HG03354 (cell line): Measurements from ENCODE around the gene DCTN3.

Experiments
- ATAC-seq: cut with Tn5 transposase; IDR thresholded peaks from one replicate; pipeline ENCODE4 v1.9.1; 2021; ENCODE audit warnings: mild to moderate bottlenecking; ENCODE audit not compliant: unreplicated experiment, poor library complexity, severe bottlenecking

DCTN3 gene

GRCh38 chr9:34577400-34578240 lies 42.7 kb downstream of the DCTN3 start:
- ATAC-seq: no peak

GRCh38 chr9:34576597-34577399 lies 43.5 kb downstream of the DCTN3 start:
- no peak for ATAC-seq

- no peak for ATAC-seq
These were observed 44.3 kb downstream of the DCTN3 start for GRCh38 chr9:34575862-34576596.

- no peak for ATAC-seq
These were observed 45.1 kb downstream of the DCTN3 start for GRCh38 chr9:34575241-34575640.

GRCh38 chr9:34574571-34574970 lies 45.7 kb downstream of the DCTN3 start:
- no peak for ATAC-seq

- no peak for ATAC-seq
These were observed 46.5 kb downstream of the DCTN3 start for GRCh38 chr9:34573599-34574325.

GRCh38 chr9:34572628-34573027 lies 47.7 kb downstream of the DCTN3 start:
- ATAC-seq: no peak

GRCh38 chr9:34572092-34572491 lies 48.2 kb downstream of the DCTN3 start:
- ATAC-seq: no peak

- ATAC-seq: no peak
These were observed 48.8 kb downstream of the DCTN3 start for GRCh38 chr9:34571481-34571810.

- ATAC-seq: no peak
These were observed 49.4 kb downstream of the DCTN3 start for GRCh38 chr9:34570809-34571480.

GRCh38 chr9:34570376-34570775 lies 49.9 kb downstream of the DCTN3 start:
- ATAC-seq: no peak

GRCh38 chr9:34568774-34569173 lies 51.5 kb downstream of the DCTN3 start:
- ATAC-seq: no peak

GRCh38 chr9:34568133-34568532 lies 52.2 kb downstream of the DCTN3 start:
- no peak for ATAC-seq

GRCh38 chr9:34566972-34567371 lies 53.3 kb downstream of the DCTN3 start:
- no peak for ATAC-seq

GRCh38 chr9:34566322-34566721 lies 54.0 kb downstream of the DCTN3 start:
- no peak for ATAC-seq

GRCh38 chr9:34565856-34566255 lies 54.4 kb downstream of the DCTN3 start:
- ATAC-seq: no peak

GRCh38 chr9:34564617-34565016 lies 55.7 kb downstream of the DCTN3 start:
- ATAC-seq: no peak
